ENCODE results near the gene ZNF132. TPM values are rescaled to one million over a fixed set of nuclear protein-coding genes. Genes with fewer than 3 reads are reported as not detected.
A peak's percentile ranks its signal among the peaks of the same experiment; 100 is the strongest.
"Not testable (repeated sequence)": the region's sequence is repeated elsewhere in the genome, so short reads cannot be mapped to it uniquely, and the experiment has no call there.

Gene ZNF132
- total RNA-seq, 2 donors from 2014 or later = 3.4 to 5.9 TPM

DNA sequence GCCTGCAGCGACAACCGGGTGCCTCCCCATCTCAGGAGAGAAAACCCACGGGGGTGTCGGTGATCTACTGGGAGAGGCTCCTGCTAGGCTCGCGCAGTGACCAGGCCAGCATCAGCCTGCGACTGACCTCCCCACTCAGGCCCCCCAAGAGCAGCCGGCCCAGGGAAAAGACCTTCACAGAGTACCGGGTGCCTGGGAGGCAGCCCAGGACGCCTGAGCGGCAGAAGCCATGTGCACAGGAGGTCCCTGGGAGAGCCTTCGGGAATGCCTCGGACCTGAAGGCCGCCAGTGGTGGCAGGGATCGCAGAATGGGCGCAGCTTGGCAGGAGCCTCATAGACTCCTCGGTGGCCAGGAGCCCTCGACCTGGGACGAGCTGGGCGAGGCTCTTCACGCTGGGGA lies 15.4 kb upstream of the ZNF132 start:
- no peak overlapping the region for H3K4me3 ChIP-seq
- no peaks in the 10 kb centered on the region for H3K9me3 ChIP-seq
- H3K27ac ChIP-seq = no peak overlapping the region
- intact Hi-C loops (cut with DNase I) = no loop called here
- DNase-seq (no peak), ATAC-seq (no peak)
- H3K4me1 ChIP-seq = peaks cover 13% of the 10 kb centered on the region
- H3K36me3 ChIP-seq (replicated peaks in 1 of 2; ENCODE audit: insufficient read depth in 1 of 2, low read depth in 2 of 2) = no peaks in the 10 kb centered on the region
- TF ChIP-seq, protein P1, sequence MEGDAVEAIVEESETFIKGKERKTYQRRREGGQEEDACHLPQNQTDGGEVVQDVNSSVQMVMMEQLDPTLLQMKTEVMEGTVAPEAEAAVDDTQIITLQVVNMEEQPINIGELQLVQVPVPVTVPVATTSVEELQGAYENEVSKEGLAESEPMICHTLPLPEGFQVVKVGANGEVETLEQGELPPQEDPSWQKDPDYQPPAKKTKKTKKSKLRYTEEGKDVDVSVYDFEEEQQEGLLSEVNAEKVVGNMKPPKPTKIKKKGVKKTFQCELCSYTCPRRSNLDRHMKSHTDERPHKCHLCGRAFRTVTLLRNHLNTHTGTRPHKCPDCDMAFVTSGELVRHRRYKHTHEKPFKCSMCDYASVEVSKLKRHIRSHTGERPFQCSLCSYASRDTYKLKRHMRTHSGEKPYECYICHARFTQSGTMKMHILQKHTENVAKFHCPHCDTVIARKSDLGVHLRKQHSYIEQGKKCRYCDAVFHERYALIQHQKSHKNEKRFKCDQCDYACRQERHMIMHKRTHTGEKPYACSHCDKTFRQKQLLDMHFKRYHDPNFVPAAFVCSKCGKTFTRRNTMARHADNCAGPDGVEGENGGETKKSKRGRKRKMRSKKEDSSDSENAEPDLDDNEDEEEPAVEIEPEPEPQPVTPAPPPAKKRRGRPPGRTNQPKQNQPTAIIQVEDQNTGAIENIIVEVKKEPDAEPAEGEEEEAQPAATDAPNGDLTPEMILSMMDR (IDR thresholded peaks at IDR 0.05) = no peak
- no peak for TF ChIP-seq POLR2A (IDR thresholded peaks at IDR 0.05)
- H3K27me3 ChIP-seq = no peaks in the 10 kb centered on the region
- 88 to 91% methylated on average over 8 to 19 of the region's 21 CpGs for WGBS, 2 donors

DNA sequence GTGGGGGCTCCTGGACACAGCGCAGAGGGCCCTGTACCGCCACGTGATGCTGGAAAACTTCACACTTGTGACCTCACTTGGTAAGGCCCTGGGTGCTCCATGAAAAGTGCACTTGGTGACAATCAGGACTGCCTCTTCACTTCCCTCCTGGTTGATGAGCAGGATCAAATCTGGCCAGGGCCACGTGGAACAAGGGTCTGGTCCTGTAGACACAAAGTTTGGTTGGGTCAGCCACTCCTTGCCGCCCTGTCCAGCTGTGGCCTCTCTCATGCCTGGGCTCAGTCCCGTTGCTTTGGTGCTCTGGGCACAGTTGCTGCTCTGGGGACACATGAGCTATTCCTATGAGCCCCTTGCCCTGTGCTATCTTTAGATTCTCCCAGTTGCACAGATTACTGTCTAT lies 13.8 kb upstream of the ZNF132 start:
- TF ChIP-seq, protein P1 (IDR thresholded peaks at IDR 0.05) = no peak
- no peak for TF ChIP-seq POLR2A (IDR thresholded peaks at IDR 0.05)
- Histone ChIP-seq H3K4me1 (peaks cover 13% of the 10 kb centered on the region), H3K4me3 (no peak overlapping the region), H3K9me3 (no peaks in the 10 kb centered on the region), H3K27me3 (no peaks in the 10 kb centered on the region), H3K36me3 (replicated peaks in 1 of 2; ENCODE audit: insufficient read depth in 1 of 2, low read depth in 2 of 2) (no peaks in the 10 kb centered on the region), H3K27ac (no peak overlapping the region)
- ATAC-seq (no peak), DNase-seq (no peak)
- intact Hi-C loops (cut with DNase I) = no loop called here
- 89 to 100% methylated on average over 3 to 6 of the region's 6 CpGs for WGBS, 2 donors

DNA sequence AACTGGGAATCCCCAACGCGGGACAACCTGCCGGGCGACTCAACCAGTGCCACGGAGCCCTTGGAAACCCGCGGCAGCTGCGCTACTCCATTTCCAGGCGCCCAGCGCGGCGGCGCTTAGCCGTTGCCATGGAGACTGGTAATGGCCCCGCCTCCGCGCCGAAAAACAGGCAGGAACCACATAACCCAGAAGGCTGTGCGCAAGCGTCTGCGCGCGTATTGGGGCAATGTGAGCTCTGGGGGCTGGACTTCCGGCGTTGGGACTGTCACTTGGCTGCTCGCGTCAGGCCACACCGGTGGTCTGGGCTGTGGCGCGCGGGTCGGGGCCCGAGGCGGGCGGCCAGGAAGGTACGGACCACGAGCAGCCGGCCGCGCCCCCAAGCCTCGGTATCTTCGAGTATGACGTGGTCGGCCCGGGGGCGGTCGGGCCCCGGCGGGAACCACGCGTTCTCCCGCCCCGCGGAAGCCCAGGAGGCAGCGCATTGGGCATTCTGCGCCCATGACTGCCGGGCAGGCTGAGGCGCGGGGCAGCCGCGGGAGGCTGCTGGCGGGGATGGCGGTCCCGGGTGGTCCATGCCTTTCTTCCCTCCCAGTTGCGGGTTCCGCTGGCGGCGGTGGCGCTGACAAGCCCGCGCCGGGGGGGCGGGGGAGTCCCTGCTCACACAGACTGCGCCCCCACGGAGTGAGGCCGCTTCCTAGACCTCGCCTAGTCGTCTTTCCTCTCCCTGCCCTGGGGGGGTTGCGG lies 11.6 kb upstream of the ZNF132 start, which contains the start of gene ZNF324B:
ZNF324B (plus strand) TSS at position 265 of the 744 bp plus-strand sequence. CDS start 2,080 bp downstream, outside the sequence.
- DNase-seq = peak; percentile 97 to 99 (median 98)
- H3K4me3 ChIP-seq = peak within 1 kb of the TSS; percentile 85 to 97

DNA sequence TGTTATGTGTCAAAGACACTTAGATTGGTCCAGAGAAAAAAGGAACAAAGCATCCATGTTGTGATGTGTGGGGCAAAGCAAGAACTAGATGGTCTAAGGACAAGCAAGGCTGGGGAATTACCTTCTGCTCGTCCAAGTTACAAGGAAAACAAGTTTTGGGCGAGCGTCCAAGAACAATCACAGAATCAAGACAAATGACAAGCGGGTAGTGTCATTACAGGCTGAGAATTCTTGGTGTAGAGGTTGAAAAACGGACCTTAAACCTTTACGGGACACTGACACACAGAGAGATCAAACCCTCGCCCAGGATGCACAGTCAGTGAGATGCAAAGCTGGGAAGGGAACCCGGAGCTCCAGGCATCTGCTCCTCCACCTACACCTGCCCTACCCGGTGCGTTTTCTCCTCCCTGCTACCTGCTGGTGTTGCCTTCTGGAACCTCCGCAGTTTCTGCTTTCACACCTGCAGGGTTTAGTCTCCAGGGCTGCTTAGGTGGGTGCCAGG lies 11.0 kb upstream of the ZNF132 start:
- no peaks in the 10 kb centered on the region for H3K27me3 ChIP-seq
- no peaks in the 10 kb centered on the region for H3K9me3 ChIP-seq
- no peaks in the 10 kb centered on the region for H3K36me3 ChIP-seq (replicated peaks in 1 of 2; ENCODE audit: insufficient read depth in 1 of 2, low read depth in 2 of 2)
- 2 to 3% methylated on average over 8 to 11 of the region's 11 CpGs for WGBS, 2 donors
- peaks cover 13% of the 10 kb centered on the region for H3K4me1 ChIP-seq
- peak overlapping the region; percentile 9 to 78 (median 63) for H3K27ac ChIP-seq
- peak overlapping the region; percentile 27 to 85 for H3K4me3 ChIP-seq
- peak; percentile 39 for ATAC-seq
- TF ChIP-seq POLR2A (IDR thresholded peaks at IDR 0.05) = no peak
- TF ChIP-seq, protein P1 (IDR thresholded peaks at IDR 0.05) = no peak
- intact Hi-C loops (cut with DNase I) = no loop called here
- DNase-seq = peak; percentile 47 to 59 (median 53)

More for the DNA sequence above, 11.6 kb upstream of the ZNF132 start, which contains the start of gene ZNF324B:
- Histone ChIP-seq H3K9me3 (no peaks in the 10 kb centered on the region), H3K4me1 (peaks cover 13% of the 10 kb centered on the region), H3K36me3 (replicated peaks in 1 of 2; ENCODE audit: insufficient read depth in 1 of 2, low read depth in 2 of 2) (no peaks in the 10 kb centered on the region), H3K27ac (peak within 1 kb of the TSS; percentile 9 to 78 (median 63)), H3K27me3 (no peaks in the 10 kb centered on the region)
- intact Hi-C loops (cut with DNase I) = no loop called here
- ATAC-seq = peak; percentile 98
- 1% methylated on average over 76 of the region's 79 CpGs; no CpG with 5 or more reads in 1 of the 2 donors for WGBS, 2 donors
- peak in 2 of 3 donors; percentile 67 to 68 for TF ChIP-seq POLR2A (IDR thresholded peaks at IDR 0.05)
- TF ChIP-seq, protein P1 (IDR thresholded peaks at IDR 0.05) = peak in 2 of 7 experiments; percentile 6 to 16

DNA sequence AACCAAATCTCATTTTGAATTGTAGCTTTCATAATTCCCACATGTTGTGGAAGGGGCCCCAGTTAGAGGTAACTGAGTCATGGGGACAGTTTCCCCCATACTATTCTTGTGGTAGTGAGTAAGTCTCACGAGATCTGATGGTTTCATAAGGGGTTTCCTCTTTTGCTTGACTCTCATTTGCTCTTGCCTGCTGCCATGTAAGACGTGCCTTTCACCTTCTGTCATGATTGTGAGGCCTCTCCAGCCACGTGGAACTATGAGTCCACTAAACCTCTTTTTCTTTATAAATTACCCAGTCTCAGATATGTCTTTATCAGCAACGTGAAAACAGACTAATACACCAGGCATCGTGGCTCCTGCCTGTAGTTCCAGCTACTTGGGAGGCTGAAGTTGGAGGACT lies 10.0 kb upstream of the ZNF132 start:
- H3K4me3 ChIP-seq; DNase-seq; H3K36me3 ChIP-seq (replicated peaks in 1 of 2; ENCODE audit: insufficient read depth in 1 of 2, low read depth in 2 of 2); ATAC-seq; H3K9me3 ChIP-seq; intact Hi-C loops (cut with DNase I); H3K27ac ChIP-seq; H3K27me3 ChIP-seq: not testable (repeated sequence)
- peaks cover 13% of the 10 kb centered on the region for H3K4me1 ChIP-seq
- WGBS, 2 donors = 53 to 67% methylated on average over 5 of the region's 5 CpGs

DNA sequence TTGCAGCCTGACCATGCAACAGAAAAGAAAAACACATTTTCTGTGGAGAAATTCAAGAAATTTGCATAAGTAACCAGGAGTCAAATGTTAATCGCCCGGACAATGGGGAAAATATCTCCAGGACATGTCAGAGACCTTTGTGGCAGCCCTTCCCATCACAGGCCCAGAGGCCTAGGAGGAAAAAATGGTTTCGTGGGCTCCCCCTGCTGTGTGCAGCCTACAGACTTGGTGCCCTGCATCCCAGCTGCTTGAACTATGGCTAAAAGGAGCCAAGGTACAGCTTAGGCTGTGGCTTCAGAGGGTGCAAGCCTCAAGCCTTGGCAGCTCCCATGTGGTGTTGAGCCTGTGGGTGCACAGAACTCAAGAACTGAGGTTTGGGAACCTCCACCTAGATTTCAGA lies 8.9 kb upstream of the ZNF132 start:
- H3K4me3 ChIP-seq; H3K27ac ChIP-seq; H3K27me3 ChIP-seq; ATAC-seq; DNase-seq; H3K36me3 ChIP-seq (replicated peaks in 1 of 2; ENCODE audit: insufficient read depth in 1 of 2, low read depth in 2 of 2); intact Hi-C loops (cut with DNase I); H3K9me3 ChIP-seq: not testable (repeated sequence)
- WGBS, 2 donors = 70% methylated on average over 3 of the region's 3 CpGs
- peaks cover 13% of the 10 kb centered on the region for H3K4me1 ChIP-seq

DNA sequence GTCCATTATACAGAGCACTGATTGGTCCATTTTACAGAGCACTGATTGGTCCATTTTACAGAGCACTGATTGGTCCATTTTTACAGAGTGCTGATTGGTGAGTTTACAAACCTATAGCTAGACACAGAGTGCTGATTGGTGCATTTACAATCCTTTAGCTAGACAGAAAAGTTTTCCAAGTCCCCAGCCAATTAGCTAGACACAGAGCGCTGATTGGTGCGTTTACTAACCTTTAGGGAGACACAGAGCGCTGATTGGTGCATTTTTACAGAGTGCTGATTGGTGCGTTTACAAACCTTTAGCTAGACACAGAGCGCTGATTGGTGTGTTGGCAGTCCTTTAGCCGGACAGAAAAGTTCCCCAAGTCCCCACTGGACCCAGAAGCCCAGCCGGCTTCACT lies 3.0 kb upstream of the ZNF132 start:
- DNase-seq; H3K4me3 ChIP-seq; H3K27ac ChIP-seq; H3K27me3 ChIP-seq; H3K36me3 ChIP-seq (replicated peaks in 1 of 2; ENCODE audit: insufficient read depth in 1 of 2, low read depth in 2 of 2); intact Hi-C loops (cut with DNase I); ATAC-seq: not testable (repeated sequence)
- Histone ChIP-seq H3K4me1 (peaks cover 17% of the 10 kb centered on the region), H3K9me3 (peaks cover 0 to 13% (median 0%) of the 10 kb centered on the region in 3 donors)
- 84 to 85% methylated on average over 7 of the region's 7 CpGs for WGBS, 2 donors

Data from body of pancreas (tissue), 4 donors.